ENCODE data around the gene CEP85L.

The CEP85L gene

DNA sequence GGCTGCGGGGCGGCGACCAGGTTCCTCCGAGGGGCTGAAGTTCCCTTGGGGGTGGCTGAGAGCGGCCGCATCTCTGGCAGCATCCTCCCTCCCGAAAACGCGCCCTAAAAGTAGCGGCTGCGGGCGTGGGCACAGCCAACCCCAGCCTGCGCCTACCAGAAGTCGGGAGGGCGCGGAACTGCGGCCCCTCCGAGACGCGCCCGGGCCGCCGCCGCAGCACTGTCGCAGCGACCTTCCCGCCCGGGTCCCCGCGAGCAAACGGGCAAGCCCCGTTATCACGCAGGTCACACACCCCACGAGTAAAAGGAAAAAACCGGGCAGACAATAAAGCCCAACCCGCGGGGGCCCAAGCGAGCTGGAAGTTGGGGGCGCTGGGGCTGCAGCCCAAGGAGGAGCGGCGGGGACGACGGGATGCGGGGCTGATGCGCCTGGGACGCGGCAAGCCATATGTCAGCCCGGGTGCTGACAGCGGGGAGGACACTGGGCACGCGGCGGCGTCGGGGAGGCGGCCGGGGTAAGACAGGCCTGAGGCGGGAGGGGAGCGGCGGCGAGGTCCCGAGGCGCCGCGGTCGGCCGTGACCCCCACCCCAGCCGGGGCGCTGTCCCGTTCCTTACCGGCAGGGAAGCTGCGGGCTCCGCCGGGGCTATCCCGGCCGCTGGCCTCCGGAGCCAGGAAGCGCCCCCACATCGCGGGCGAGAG, 659 bp downstream of the CEP85L start:
- in situ Hi-C loops (cut with HindIII; ENCODE audit: low pct_unique_long_range_greater_than_20kb, low sequenced_read_pairs), result no loop called here
- DNase-seq (ENCODE audit: low read depth in 1 of 2, low spot score in 1 of 2), result peak in 1 of 2 experiments; percentile 14
- no peak for TF ChIP-seq JUND (IDR thresholded peaks at IDR 0.05; ENCODE audit: low read depth)

DNA sequence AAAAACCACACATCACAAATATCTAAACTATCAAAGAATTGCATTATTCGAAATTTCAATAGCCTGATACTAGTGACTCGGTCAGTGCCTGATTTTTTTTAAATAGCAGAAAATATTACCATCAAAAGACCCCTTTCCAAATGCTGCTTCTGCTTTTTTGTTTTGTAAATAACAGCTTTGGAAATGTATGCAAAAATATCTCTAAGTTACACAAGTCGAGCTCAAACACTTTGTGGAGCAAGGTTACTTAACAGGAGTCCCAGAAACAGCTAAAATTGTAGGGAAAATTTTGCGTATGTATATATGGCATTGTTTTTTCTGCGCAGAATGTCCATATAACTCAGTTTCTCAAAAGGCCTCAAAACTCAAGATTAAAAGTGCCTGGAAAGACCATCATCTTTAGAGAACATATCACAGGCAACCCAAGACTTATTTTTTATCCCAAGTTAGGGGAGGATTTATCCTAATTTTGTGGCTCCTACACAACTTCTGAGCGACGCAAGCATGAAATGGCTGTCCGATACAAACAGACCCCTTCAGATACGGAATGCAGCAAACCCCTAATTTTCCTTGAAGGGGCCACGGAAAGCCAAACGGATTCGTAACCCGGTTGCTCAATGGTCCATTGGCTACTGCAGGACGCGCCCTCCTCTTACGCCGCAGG, 1.3 kb downstream of the CEP85L start:
- in situ Hi-C loops (cut with HindIII; ENCODE audit: low pct_unique_long_range_greater_than_20kb, low sequenced_read_pairs), result no loop called here
- DNase-seq (ENCODE audit: low read depth in 1 of 2, low spot score in 1 of 2), result no peak
- no peak for TF ChIP-seq JUND (IDR thresholded peaks at IDR 0.05; ENCODE audit: low read depth)

DNA sequence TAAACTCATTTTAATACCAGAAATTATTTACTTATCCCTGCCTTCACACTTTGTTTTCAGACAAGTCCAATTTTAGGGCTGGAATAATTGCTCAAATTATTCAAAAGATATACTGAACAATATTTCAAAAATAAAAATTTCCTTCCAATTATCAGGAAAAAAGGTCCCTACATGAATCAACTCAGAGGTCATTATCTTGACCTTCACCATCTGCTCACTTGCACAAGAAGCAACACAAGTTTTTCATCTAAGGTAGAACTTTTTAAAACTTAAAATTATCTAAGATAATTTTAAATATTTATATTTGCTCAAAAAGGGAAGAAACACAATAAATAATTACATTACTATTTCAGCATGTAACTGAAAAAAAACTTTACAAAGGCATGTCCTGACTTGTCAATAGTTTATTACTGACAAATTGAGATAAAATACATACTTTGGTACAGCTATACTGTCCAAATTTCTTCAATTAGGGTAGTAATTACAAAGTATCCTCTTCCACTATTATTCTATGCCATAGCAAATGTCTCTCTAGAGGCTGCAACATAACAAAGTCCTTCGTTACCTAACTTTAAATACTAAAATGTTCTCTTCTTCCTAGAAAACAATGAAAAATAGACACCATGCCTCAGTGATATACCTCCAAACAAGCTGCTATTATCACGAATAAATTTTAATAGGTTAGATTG, 2.4 kb downstream of the CEP85L start:
- no peak for TF ChIP-seq JUND (IDR thresholded peaks at IDR 0.05; ENCODE audit: low read depth)
- no peak for DNase-seq (ENCODE audit: low read depth in 1 of 2, low spot score in 1 of 2)
- in situ Hi-C loops (cut with HindIII; ENCODE audit: low pct_unique_long_range_greater_than_20kb, low sequenced_read_pairs), result no loop called here

DNA sequence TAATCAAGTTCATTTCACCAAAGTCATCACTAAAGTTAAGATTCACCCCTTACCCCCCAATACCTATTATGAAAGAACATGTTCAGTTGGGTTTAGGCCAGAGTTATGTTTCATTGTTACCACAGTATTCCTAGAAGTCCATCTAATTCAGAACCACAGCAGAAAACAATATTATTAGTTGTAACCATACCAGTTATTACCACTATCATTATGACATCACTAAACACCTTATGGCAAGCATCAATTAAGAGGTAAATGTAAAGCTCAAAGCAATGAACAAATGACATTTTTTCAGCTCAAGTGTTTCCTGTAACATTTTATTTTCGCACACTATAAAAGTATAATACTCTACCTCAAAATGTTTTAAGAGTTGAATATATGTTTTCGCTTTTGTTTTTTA, 4.4 kb downstream of the CEP85L start:
- DNase-seq (ENCODE audit: low read depth in 1 of 2, low spot score in 1 of 2), result no peak
- TF ChIP-seq JUND (IDR thresholded peaks at IDR 0.05; ENCODE audit: low read depth), result no peak
- in situ Hi-C loops (cut with HindIII; ENCODE audit: low pct_unique_long_range_greater_than_20kb, low sequenced_read_pairs), result no loop called here

DNA sequence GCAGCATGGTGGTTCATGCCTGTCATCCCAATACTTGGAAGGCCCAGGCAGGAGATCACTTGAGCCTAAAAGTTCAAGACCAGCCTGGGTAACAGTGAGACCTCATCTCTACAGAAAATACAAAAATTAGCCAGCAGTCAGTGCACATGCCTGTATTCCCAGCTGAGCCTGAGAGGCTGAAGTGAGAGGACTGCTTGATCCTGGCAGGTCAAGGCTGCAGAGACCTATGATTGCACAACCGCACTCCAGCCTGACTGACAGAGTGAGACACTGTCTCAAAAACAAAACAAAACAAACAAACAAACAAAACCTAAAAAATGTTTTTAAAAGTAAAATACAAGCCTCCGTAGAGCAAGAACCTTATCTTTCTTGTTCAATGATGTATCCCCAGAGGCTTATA, 6.0 kb downstream of the CEP85L start:
- TF ChIP-seq JUND (IDR thresholded peaks at IDR 0.05; ENCODE audit: low read depth), result no peak
- DNase-seq (ENCODE audit: low read depth in 1 of 2, low spot score in 1 of 2), result no peak
- in situ Hi-C loops (cut with HindIII; ENCODE audit: low pct_unique_long_range_greater_than_20kb, low sequenced_read_pairs), result no loop called here

DNA sequence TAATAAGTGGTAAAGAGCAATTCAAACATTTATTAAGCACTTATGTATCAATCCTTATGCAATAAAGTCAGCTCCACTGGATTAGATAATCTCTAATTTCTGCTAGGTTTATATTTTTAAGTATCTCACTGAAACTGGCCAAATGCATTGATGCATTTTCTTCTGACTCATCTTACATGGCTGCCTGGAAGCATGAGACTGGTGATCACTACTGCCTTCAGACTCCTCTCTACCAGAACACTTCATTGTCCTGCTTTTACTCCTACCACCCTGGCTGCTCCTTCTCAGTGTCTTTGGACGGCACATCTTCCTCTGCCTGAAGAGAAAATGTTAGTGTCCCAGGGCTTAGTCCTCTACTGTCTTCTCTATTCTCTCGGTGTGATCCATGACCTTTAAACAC, 7.4 kb downstream of the CEP85L start:
- in situ Hi-C loops (cut with HindIII; ENCODE audit: low pct_unique_long_range_greater_than_20kb, low sequenced_read_pairs), result no loop called here
- no peak for DNase-seq (ENCODE audit: low read depth in 1 of 2, low spot score in 1 of 2)
- TF ChIP-seq JUND (IDR thresholded peaks at IDR 0.05; ENCODE audit: low read depth), result no peak

DNA sequence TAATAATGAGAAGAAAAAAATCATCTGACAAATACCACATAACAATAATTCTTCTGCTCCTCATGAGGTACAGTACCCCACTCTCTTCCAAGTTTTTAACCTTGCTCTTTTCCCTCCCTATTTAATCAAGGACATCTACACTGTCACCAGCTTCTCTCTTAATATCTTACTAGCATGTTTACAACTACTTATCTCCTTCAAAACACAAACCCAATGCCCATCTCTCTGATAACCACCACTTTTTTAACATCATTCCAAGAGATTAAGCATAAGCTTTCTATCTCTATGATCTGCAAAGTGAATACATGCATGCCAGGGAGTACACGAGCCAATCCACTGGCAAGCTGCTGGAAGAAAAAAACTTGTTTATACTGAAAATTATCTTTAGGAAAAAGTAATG, 10.3 kb downstream of the CEP85L start:
- DNase-seq (ENCODE audit: low read depth in 1 of 2, low spot score in 1 of 2), result no peak
- in situ Hi-C loops (cut with HindIII; ENCODE audit: low pct_unique_long_range_greater_than_20kb, low sequenced_read_pairs), result no loop called here
- no peak for TF ChIP-seq JUND (IDR thresholded peaks at IDR 0.05; ENCODE audit: low read depth)

DNA sequence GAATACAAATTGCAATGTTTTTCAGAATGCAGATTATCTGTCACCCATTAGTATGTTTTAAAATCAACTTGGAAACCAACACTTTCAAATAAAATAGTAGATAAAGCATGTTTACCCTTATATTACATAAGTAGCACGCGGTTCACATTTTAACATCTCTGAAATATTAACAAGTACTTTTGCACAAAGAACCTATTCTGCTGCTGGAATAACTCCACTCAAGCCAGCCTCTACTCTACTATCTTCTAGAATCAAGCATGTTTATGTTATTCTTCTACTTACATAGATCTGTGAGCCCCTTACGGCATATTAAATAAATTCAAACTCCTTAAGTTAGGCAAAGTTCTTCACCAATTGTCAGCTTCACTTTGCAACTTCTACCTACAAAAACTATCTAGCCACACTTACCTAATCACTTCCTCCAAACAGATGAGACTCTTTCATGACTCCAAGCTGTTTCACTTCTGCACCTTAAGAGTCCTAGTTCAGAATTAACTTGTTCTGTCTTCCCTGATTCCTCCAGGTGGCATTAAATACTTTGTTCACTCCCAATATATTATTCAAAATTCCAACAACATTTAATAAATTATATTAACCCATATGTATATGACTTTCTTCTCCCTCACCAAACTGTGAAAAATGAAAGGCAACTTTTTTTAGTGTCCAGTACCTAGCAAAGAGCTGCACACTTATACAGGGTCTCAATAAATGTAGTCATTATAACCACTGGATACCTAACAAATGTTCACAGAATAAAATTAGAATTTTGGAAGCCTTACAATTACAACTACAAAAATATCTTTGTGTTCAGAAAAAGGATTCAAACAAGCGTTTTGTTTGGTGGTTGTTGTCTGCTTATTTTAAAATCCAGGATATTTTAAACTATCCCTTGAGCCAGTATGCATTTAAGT, 12.1 kb downstream of the CEP85L start:
- DNase-seq (ENCODE audit: low read depth in 1 of 2, low spot score in 1 of 2), result no peak
- no peak for TF ChIP-seq JUND (IDR thresholded peaks at IDR 0.05; ENCODE audit: low read depth)
- in situ Hi-C loops (cut with HindIII; ENCODE audit: low pct_unique_long_range_greater_than_20kb, low sequenced_read_pairs), result no loop called here

DNA sequence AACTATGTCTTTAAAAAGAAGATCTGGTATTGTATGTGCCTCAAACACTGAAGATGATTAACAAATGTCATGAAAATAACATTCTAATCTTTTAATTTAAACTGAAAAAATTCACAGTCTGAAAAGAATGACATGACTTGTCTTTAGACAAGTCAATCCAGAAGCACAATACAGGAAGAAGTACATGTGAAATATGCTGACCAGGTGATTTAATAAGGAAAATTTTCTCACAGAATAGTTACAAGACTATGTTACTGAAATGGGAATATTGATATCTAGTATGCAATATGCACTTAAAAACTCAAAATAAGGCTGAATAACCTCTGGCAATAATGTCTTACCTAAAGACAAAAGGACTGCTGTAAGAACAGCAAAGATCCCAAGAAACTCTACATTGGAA, 13.1 kb downstream of the CEP85L start:
- DNase-seq (ENCODE audit: low read depth in 1 of 2, low spot score in 1 of 2), result no peak
- in situ Hi-C loops (cut with HindIII; ENCODE audit: low pct_unique_long_range_greater_than_20kb, low sequenced_read_pairs), result no loop called here
- no peak for TF ChIP-seq JUND (IDR thresholded peaks at IDR 0.05; ENCODE audit: low read depth)

DNA sequence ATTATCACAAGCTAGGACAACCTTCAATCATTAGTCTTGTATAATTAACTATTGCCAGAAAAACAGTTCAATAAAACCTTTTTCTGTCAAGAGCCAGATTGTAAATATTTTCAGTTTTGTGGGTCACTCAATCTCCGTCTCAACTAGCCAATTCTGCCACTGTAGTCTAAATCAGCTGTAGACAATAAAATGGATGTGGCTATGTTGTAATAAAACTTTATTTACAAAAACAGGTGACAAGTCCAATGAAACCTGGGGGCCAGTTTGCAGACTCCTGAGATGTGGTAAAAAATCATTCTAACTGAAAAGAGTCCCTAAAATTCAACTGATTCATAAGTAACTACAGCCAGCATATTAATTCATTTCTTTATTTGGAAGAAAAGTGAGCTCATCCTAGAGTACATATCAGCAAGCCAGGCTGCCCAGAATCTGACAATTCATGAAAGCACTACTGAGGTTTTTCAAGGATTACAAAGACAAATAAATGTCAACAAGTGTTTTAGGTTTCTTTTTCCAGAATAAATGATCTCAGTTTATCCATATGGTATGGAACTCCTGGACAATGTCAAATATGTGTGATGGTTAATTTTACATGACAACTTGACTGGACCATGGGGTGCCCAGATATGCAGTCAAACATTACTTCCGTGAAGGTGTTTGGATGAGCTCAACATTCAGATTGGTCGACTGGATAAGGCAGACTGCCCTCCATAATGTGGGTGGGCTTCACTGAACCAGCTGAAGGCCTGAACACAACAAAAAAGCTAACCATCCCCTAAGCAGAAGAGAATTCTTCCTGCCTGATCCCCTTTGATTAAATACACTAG, 15.3 kb downstream of the CEP85L start:
- no peak for DNase-seq (ENCODE audit: low read depth in 1 of 2, low spot score in 1 of 2)
- in situ Hi-C loops (cut with HindIII; ENCODE audit: low pct_unique_long_range_greater_than_20kb, low sequenced_read_pairs), result no loop called here
- no peak for TF ChIP-seq JUND (IDR thresholded peaks at IDR 0.05; ENCODE audit: low read depth)

DNA sequence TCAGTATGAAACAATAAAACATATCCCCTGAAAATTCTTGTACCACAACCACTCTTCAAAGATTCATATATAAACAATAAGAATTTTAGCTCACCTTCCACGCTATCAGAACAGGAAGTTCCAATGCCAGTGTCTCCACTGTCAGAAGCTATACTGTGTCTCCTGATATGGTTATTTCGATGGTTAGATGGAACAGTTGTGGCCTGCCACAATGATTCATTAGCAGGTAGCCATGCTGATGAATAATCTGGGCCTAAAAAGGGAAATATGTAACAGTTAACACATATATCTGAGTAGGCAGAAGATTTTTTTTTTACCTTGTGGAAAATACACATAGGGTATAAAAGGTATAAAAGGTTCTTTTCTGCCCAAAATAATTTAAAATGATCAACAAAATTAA, 19.0 kb downstream of the CEP85L start:
- no peak for DNase-seq (ENCODE audit: low read depth in 1 of 2, low spot score in 1 of 2)
- TF ChIP-seq JUND (IDR thresholded peaks at IDR 0.05; ENCODE audit: low read depth), result no peak
- in situ Hi-C loops (cut with HindIII; ENCODE audit: low pct_unique_long_range_greater_than_20kb, low sequenced_read_pairs), result no loop called here

DNA sequence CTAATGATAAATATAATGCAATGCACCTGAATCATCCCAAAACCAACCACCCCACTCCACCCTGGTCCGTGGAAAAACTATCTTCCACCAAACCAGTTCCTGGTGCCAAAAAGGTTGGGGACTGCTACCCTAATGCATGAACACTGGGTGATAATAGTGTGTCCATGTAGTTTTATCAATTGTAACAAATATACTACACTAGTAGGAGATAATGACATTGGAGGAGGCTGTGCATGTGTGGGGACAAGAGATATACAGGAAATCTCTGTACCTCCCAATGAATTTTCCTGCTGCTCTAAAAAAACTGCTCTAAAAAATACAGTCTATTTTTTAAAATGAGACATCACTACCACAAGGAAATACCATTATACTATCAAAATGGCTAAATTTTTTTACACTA, 20.5 kb downstream of the CEP85L start:
- TF ChIP-seq JUND (IDR thresholded peaks at IDR 0.05; ENCODE audit: low read depth), result no peak
- in situ Hi-C loops (cut with HindIII; ENCODE audit: low pct_unique_long_range_greater_than_20kb, low sequenced_read_pairs), result no loop called here
- DNase-seq (ENCODE audit: low read depth in 1 of 2, low spot score in 1 of 2), result no peak
